Measurements from ENCODE around the gene GET3. TPM values are rescaled to one million over a fixed set of nuclear protein-coding genes. Genes with fewer than 3 reads are reported as not detected.

Gene GET3
- total and polyA plus RNA-seq, 2 of the 13 experiments (the other 11 are each of a cell fraction or from before 2014, with no cell fraction given): 57.7 to 59.4 TPM

DNA sequence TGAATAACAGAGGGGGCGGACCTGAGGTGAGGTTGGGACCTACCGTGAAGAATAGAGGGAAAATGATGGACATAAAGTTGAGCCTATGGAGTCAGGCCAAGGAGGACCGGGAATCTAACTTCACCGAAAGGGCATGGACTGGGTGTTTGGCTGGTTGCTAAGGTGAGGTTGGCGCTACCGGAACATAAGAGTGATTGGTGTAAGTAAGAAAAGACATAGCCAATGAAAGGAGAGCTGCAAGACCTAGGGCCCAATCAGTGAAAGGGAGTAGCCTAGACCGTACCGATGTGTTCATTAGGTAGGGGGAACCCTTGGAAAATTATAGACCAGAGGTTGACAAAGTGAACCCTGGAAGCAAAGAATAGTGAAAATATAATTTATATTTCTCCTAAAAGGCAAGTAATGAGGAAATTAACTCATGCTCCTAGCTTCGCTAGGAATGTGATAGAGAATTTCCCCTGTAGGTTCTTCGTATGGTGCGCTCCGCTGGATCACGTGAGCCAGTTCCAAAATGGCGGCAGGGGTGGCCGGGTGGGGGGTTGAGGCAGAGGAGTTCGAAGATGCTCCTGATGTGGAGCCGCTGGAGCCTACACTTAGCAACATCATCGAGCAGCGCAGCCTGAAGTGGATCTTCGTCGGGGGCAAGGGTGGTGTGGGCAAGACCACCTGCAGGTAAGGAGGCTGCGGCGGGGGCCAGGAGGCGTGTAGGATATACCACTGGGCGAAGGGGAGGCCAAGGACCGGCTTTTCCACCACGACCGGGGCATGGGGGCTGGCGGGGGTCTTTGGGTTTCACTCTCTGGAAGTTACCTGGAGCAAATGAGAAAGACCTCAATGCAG lies at the start of gene GET3 (continued):
- TF ChIP-seq ZHX2 (IDR thresholded peaks at IDR 0.05; ENCODE audit: low read depth) (peak; percentile 55; the same call in 1 of the 2 replicates), ZHX2 (CRISPR knock-in tag; IDR thresholded peaks at IDR 0.05; ENCODE audit: borderline replicate concordance) (no peak), SIX4 (CRISPR knock-in tag; IDR thresholded peaks at IDR 0.05) (no peak), TBP (CRISPR knock-in tag; IDR thresholded peaks at IDR 0.05) (no peak), NFYC (CRISPR knock-in tag; IDR thresholded peaks at IDR 0.05) (peak; percentile 93), ZNF30 (CRISPR knock-in tag; IDR thresholded peaks at IDR 0.05) (no peak), ZBTB42 (CRISPR knock-in tag; IDR thresholded peaks at IDR 0.05) (no peak), RERE (CRISPR knock-in tag; IDR thresholded peaks at IDR 0.05; ENCODE audit: low read depth) (no peak), ZNF331 (CRISPR knock-in tag; IDR thresholded peaks at IDR 0.05) (no peak), ZNF766 (CRISPR knock-in tag; IDR thresholded peaks at IDR 0.05; ENCODE audit: borderline replicate concordance) (no peak), ZNF75D (CRISPR knock-in tag; IDR thresholded peaks at IDR 0.05; ENCODE audit: borderline replicate concordance) (no peak)
- TF ChIP-seq, protein P1, sequence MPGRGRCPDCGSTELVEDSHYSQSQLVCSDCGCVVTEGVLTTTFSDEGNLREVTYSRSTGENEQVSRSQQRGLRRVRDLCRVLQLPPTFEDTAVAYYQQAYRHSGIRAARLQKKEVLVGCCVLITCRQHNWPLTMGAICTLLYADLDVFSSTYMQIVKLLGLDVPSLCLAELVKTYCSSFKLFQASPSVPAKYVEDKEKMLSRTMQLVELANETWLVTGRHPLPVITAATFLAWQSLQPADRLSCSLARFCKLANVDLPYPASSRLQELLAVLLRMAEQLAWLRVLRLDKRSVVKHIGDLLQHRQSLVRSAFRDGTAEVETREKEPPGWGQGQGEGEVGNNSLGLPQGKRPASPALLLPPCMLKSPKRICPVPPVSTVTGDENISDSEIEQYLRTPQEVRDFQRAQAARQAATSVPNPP (CRISPR knock-in tag; IDR thresholded peaks at IDR 0.05): no peak
- TF ChIP-seq, protein P2, sequence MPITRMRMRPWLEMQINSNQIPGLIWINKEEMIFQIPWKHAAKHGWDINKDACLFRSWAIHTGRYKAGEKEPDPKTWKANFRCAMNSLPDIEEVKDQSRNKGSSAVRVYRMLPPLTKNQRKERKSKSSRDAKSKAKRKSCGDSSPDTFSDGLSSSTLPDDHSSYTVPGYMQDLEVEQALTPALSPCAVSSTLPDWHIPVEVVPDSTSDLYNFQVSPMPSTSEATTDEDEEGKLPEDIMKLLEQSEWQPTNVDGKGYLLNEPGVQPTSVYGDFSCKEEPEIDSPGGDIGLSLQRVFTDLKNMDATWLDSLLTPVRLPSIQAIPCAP (CRISPR knock-in tag; IDR thresholded peaks at IDR 0.05; ENCODE audit: low read depth): no peak
- TF ChIP-seq, protein P3, sequence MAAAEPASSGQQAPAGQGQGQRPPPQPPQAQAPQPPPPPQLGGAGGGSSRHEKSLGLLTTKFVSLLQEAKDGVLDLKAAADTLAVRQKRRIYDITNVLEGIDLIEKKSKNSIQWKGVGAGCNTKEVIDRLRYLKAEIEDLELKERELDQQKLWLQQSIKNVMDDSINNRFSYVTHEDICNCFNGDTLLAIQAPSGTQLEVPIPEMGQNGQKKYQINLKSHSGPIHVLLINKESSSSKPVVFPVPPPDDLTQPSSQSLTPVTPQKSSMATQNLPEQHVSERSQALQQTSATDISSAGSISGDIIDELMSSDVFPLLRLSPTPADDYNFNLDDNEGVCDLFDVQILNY (CRISPR knock-in tag; conservative IDR thresholded peaks at IDR 0.05): peak; percentile 70; the same call in 1 of the 2 replicates

Measured in HepG2 (cell line).